ENCODE data around the gene KANSL1L. TPM values are rescaled to one million over a fixed set of nuclear protein-coding genes. Genes with fewer than 3 reads are reported as not detected.
A peak's percentile ranks its signal among the peaks of the same experiment; 100 is the strongest.

KANSL1L gene
- total and polyA plus RNA-seq, 2 experiments from 2014 or later, result 4.2 to 38.6 TPM

GRCh38 chr2:210174086-210174485, 2.9 kb upstream of the KANSL1L start:
- H2AFZ ChIP-seq, result no peak overlapping the region
- no peaks in the 10 kb centered on the region for H3K4me1 ChIP-seq (ENCODE audit: insufficient read depth)
- no peaks in the 10 kb centered on the region for H3K27me3 ChIP-seq
- H3K9me2 ChIP-seq (replicated peaks; ENCODE audit: insufficient read depth), result no peaks in the 10 kb centered on the region
- H3K4me2 ChIP-seq, result no peak overlapping the region
- peaks cover 3% of the 10 kb centered on the region for H3K79me2 ChIP-seq
- no peak overlapping the region for H3K27ac ChIP-seq
- H3K4me3 ChIP-seq, result no peak overlapping the region
- no peaks in the 10 kb centered on the region for H3K9me3 ChIP-seq (ENCODE audit: low read depth)
- DNase-seq (ENCODE audit: low spot score), result no peak
- no peaks in the 10 kb centered on the region for H3K36me3 ChIP-seq (replicated peaks; ENCODE audit: insufficient read depth, low read depth)
- TF ChIP-seq EZH2phosphoT487 (IDR thresholded peaks at IDR 0.05; ENCODE audit: low read depth, severe bottlenecking, unreplicated experiment) (no peak), CTCF (IDR thresholded peaks at IDR 0.05; ENCODE audit: poor library complexity) (no peak), EZH2 (IDR thresholded peaks at IDR 0.05; ENCODE audit: borderline replicate concordance) (no peak)
- no peaks in the 10 kb centered on the region for H4K20me1 ChIP-seq (ENCODE audit: insufficient read depth, poor library complexity, severe bottlenecking)

GRCh38 chr2:210172219-210172575, 988 bp upstream of the KANSL1L start:
- H3K4me3 ChIP-seq, result peak overlapping the region; percentile 64
- DNase-seq (ENCODE audit: low spot score), result no peak
- no peaks in the 10 kb centered on the region for H3K9me2 ChIP-seq (replicated peaks; ENCODE audit: insufficient read depth)
- under 1% methylated on average over 8 of the region's 8 CpGs for WGBS (ENCODE audit: low lambda C conversion rate, missing lambda C conversion rate)
- TF ChIP-seq CTCF (IDR thresholded peaks at IDR 0.05; ENCODE audit: poor library complexity) (no peak), EZH2 (IDR thresholded peaks at IDR 0.05; ENCODE audit: borderline replicate concordance) (no peak), EZH2phosphoT487 (IDR thresholded peaks at IDR 0.05; ENCODE audit: low read depth, severe bottlenecking, unreplicated experiment) (no peak)
- peak overlapping the region; percentile 89 for H3K4me2 ChIP-seq
- H2AFZ ChIP-seq, result peak overlapping the region; percentile 72
- no peaks in the 10 kb centered on the region for H3K9me3 ChIP-seq (ENCODE audit: low read depth)
- no peaks in the 10 kb centered on the region for H3K27me3 ChIP-seq
- H3K4me1 ChIP-seq (ENCODE audit: insufficient read depth), result peaks cover 7% of the 10 kb centered on the region
- H4K20me1 ChIP-seq (ENCODE audit: insufficient read depth, poor library complexity, severe bottlenecking), result no peaks in the 10 kb centered on the region
- H3K27ac ChIP-seq, result peak overlapping the region; percentile 89
- peaks cover 22% of the 10 kb centered on the region for H3K79me2 ChIP-seq
- no peaks in the 10 kb centered on the region for H3K36me3 ChIP-seq (replicated peaks; ENCODE audit: insufficient read depth, low read depth)

GRCh38 chr2:210170446-210171303, 534 bp downstream of the KANSL1L start:
- Histone ChIP-seq H3K27ac (peak overlapping the region; percentile 99), H3K36me3 (replicated peaks; ENCODE audit: insufficient read depth, low read depth) (no peaks in the 10 kb centered on the region)
- DNase-seq (ENCODE audit: low spot score), result peak; percentile 99

More at GRCh38 chr2:210170446-210171303, 534 bp downstream of the KANSL1L start:
- TF ChIP-seq EZH2phosphoT487 (IDR thresholded peaks at IDR 0.05; ENCODE audit: low read depth, severe bottlenecking, unreplicated experiment) (no peak), CTCF (IDR thresholded peaks at IDR 0.05; ENCODE audit: poor library complexity) (no peak), EZH2 (IDR thresholded peaks at IDR 0.05; ENCODE audit: borderline replicate concordance) (no peak)
- H3K4me1 ChIP-seq (ENCODE audit: insufficient read depth), result peaks cover 12% of the 10 kb centered on the region
- no peaks in the 10 kb centered on the region for H3K9me2 ChIP-seq (replicated peaks; ENCODE audit: insufficient read depth)
- no peaks in the 10 kb centered on the region for H3K27me3 ChIP-seq
- peak overlapping the region; percentile 73 for H3K4me2 ChIP-seq
- peak overlapping the region; percentile 79 for H2AFZ ChIP-seq
- peak overlapping the region; percentile 71 for H3K4me3 ChIP-seq
- H4K20me1 ChIP-seq (ENCODE audit: insufficient read depth, poor library complexity, severe bottlenecking), result no peaks in the 10 kb centered on the region
- WGBS (ENCODE audit: low lambda C conversion rate, missing lambda C conversion rate), result 2% methylated on average over 23 of the region's 64 CpGs
- H3K9me3 ChIP-seq (ENCODE audit: low read depth), result no peaks in the 10 kb centered on the region
- H3K79me2 ChIP-seq, result peaks cover 37% of the 10 kb centered on the region
